Retina (tissue), 1 donor: ENCODE results near the gene BRSK2.
"Not testable (repeated sequence)": the region's sequence is repeated elsewhere in the genome, so short reads cannot be mapped to it uniquely, and the experiment has no call there.

Source experiments
- DNase-seq: peaks from one replicate; pipeline ENCODE4 v3.0.0-alpha.2; 2016

Gene BRSK2

DNA sequence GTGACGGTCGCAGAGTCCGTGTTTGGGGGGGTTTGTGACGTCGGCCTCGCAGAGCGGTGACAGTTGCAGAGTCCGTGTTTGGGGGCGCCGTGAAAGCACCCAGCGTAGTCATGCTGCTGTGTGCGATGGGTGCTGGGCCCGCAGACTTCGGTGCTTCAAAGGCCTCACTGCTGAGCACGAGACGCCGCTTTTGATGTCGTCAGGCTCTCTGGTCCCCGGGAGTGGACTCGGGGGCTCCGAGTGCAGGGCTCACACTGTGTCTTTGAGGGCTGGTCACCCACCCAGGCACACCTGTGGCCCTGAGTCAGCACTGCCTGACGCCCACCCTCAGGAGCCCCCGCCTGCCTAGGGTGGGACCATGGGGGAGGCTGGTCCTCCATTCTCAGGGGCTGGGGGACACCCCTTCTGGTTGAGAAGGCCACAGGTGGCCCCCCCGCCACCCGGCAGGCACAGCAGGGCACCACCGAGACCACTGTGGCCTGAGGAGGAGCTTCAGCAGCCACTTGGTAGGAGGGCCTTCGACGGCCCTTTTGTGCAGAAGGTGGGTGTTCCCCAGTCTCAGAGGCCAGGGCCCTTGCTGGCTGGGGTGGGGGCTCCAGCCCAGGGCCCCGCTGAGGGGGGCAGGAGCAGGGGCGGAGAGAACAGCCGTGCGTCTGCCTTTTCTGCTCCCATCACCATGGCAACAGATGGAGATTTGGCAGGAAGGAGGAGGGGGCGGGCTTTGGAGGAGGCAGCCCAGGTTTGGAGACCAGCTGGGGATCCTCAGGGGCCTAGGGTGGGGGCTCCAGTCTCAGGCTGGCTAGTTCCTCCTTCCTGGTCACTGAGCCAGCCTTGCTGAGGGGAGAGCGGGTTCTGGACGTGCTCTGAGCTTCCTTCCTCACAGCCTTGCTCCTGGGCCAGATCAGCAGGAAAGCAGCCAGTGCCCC, 20.9 kb downstream of the BRSK2 start:
- DNase-seq = no peak

- no peak for DNase-seq
Measured at GRCh38 chr11:1411301-1411700, 21.6 kb downstream of the BRSK2 start.

DNA sequence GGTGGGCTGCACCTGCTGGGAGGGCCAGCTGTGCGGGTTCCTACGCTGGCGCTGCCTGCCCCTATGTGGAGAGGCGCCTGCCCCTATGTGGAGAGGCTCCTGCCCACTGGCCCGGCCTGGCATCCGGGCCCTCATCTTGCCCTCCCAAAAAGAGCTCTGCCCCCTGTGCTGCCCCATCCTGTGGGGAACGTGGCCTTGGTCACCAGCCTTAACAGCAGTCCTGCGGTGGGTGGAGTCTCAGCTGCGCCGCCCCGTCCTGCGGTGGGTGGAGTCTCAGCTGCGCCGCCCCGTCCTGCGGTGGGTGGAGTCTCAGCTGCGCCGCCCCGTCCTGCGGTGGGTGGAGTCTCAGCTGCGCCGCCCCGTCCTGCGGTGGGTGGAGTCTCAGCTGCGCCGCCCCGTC, 22.0 kb downstream of the BRSK2 start:
- not testable (repeated sequence) for DNase-seq

DNA sequence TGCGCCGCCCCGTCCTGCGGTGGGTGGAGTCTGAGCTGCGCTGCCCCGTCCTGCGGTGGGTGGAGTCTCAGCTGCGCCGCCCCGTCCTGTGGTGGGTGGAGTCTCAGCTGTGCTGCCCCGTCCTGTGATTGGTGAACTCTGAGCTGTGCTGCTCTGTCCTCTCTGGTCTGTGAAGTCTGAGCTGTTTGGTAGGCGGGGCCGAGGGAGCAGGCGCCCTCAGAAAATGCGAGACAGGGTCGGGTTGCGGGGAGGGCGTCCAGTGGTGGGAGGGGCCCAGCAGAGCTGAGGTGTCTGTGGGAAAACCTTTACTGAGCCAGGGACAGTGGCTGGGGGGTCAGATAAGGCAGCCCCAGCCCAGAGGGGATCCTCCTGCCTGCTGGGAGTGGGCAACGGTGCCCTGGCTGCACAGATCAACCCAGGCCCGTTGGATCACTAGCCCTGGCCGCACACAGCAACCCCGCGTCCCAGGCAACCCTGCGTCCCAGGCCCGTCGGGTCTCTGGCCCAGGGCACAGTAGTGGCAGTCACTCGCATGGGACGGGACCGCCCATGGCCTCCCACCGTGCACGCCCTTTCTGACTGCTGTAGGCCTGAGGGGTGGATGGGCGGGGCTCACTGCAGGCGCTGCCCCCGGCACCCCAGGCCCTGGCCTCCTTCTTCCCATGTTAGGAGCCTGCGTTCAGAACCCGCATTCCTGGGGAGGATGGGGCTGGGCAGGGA, 22.8 kb downstream of the BRSK2 start:
- DNase-seq = no peak

DNA sequence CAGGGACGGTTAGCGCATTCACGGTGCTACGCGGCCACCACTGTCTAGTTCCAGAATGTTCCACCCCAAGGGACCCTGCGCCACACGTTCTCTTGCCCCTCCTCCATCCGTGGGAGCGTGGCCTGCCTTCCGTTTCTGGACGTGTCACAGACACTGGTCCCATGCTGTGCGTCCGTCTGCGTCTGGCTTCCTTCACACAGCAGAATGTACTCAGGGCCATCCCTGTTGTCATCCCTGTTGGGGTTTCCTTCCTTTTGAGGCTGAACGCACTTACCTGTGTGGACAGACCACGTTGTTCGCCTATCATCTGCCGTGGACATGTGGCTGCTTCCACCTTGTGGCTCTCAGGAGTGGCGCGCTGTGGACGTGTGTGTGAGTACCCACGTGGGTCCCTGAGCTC, 24.9 kb downstream of the BRSK2 start:
- DNase-seq = no peak

DNA sequence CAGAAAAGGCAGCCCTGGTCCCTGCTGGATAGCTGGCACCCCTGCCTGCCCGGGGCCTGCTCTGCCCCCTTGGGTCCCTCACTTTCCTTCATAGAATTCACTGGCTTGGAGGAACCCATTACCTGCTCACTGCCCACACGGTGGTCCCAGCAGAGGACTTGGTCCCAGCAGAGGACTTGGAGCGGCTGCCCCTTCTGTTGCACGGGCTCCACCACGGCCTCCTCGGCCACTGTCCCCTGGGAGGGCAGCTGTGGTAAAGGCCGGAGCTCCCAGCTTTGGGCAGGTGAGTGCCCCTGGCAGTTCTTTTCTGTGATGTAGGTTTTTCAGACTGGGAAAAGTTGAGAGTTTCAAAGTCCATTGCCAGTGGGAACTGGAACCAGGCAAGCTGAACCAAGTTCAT, 25.9 kb downstream of the BRSK2 start:
- no peak for DNase-seq

DNA sequence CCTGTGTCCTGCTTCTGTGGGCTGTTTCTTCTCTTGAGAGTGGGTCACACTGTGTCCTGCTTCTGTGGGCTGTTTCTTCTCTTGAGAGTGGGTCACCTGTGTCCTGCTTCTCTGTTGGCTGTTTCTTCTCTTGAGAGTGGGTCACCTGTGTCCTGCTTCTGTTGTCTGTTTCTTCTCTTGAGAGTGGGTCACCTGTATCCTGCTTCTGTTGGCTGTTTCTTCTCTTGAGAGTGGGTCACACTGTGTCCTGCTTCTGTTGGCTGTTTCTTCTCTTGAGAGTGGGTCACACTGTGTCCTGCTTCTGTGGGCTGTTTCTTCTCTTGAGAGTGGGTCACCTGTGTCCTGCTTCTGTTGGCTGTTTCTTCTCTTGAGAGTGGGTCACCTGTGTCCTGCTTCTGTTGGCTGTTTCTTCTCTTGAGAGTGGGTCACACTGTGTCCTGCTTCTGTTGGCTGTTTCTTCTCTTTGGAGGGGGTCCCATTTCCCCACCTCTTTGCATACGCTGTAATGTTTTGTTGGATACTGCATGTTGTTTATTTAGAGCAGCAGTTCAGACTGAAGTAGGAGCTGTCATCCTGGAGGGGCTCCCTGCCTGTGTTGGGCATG, 28.6 kb downstream of the BRSK2 start:
- not testable (repeated sequence) for DNase-seq

- DNase-seq = no peak
Measured at GRCh38 chr11:1419811-1420210, 30.1 kb downstream of the BRSK2 start.

- DNase-seq = no peak
Measured at GRCh38 chr11:1421291-1421690, 31.6 kb downstream of the BRSK2 start.

DNA sequence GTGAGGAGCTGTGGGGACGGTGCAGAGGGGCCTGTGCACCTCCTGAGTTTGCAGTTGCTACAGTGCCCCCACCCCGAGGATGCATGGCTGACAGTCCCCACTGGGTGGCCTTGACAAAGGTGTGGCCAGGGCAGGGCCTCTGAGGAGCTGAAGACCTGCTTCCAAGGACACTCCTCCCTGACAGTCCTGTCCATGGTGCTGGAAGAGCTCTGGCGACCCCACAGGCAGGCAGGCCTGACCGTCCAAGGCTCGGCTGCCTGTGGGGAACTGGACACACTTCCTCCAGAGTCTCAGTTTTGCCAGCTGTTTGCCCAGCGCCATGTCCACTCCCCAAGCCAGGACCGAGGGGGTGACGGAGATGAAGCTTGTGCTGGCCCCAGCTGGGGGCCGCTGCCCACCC, 32.7 kb downstream of the BRSK2 start:
- DNase-seq = no peak

DNA sequence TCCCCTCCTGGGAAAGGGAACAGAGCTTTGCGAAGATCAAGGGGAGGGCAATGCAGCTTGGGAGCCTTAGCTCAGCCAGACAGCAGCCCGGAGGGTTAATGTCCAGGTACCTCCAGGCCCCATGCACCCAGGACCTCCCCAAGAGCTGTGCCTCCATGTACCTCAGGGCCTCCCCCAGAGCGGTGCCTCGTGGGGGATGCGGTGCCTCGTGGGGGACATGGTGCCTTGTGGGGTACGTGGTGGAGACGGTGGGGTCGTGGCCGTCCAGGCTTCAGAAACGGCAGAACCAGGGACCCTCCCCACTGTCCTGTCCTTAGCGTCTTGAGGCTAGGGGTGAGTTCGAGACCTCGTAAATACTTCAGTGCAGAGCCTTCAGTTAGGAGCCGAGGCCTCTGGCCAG, 33.2 kb downstream of the BRSK2 start:
- no peak for DNase-seq

DNA sequence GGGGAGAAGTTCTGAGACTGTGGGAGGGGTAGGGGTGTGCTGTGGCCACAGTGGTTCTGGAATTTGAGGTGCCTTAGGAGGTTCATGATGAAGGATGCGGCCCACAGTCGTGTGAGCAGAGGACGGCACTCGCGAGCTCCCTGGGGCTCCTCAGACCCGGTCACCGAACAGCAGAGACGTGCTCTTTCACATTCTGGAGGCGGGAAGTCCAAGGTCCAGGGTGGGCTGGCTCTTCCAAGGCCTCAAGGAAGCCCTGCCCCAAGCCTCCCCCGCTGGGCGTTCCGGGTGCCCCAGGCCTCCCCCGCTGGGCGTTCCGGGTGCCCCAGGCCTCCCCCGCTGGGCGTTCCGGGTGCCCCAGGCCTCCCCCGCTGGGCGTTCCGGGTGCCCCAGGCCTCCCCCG, 33.7 kb downstream of the BRSK2 start:
- not testable (repeated sequence) for DNase-seq

GRCh38 chr11:1425006-1425405, 35.3 kb downstream of the BRSK2 start:
- DNase-seq = no peak

- no peak for DNase-seq
Measured at GRCh38 chr11:1425439-1425838, 35.7 kb downstream of the BRSK2 start.

DNA sequence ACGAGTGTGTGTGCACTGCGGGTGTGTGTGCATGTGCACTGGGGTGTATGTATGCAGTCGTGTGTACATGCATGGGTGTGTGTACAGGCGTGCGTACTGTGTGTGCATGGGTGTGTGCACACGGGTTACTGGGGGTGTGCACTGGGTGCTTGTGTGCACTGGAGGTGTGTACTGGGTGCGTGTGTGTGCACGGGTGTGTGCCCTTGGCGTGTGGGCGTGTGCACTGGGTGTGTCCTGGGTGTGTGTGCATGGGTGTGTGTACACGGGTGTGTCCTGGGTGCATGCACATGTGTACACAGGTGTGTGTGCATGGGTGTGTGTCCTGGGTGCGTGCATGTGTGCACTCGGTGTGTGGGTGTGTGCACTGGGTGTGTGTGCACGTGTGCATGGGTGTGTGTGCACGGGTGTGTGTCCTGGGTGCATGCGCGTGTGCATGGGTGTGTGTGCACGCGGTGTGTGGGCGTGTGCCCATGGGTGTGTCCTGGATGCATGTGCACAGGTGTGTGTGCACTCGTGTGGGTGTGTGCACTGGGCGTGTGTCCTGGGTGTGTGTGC, 39.1 kb downstream of the BRSK2 start:
- DNase-seq = no peak

- DNase-seq = no peak
Measured at GRCh38 chr11:1433568-1433967, 43.8 kb downstream of the BRSK2 start.

- DNase-seq = no peak
Measured at GRCh38 chr11:1433977-1434640, 44.4 kb downstream of the BRSK2 start.

GRCh38 chr11:1435479-1435819, 45.7 kb downstream of the BRSK2 start:
- DNase-seq = not testable (repeated sequence)

DNA sequence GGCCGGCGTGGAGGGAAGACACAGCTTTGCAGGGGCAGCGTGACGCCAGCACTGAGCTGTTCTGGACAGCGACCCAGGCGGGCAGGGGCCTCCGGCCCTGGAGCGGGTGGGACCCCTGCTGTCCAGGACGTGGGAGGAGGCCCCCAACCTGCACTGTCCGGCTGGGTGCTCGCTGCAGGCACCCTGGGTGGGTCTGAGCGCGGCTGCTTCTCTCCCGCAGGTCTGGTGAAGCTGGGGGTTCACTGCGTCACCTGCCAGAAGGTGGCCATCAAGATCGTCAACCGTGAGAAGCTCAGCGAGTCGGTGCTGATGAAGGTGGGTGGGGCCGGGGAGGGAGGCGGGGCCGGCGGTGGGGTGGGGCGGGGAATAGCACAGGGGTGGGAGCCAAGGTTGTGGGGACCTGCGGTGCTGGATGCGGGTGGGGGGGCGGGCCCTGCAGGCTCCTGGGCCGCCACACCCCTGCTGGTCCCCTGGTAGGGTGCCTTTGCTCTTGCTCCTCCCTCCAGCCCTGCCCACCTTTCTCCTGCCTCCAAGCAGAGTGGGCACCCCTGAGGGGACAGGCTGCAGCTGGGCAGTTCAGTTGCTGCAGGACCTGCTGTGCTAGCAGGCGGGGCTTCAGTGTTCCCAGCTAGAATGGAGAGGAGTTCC, 46.2 kb downstream of the BRSK2 start:
- DNase-seq = no peak

- DNase-seq = peak; percentile 68
Measured at GRCh38 chr11:1436468-1437039, 46.8 kb downstream of the BRSK2 start.

- no peak for DNase-seq
Measured at GRCh38 chr11:1437500-1437899, 47.8 kb downstream of the BRSK2 start.
